Omental fat pad (tissue), 4 donors: ENCODE measurements around the gene ASPHD2. TPM values are rescaled to one million over a fixed set of nuclear protein-coding genes. Genes with fewer than 3 reads are reported as not detected.

Source experiments
- ATAC-seq: fragments of 150-250 bp; one replicate; pipeline ENCODE4 v1.9.1; 2016; ENCODE audit warnings: mild to moderate bottlenecking, moderate library complexity; ENCODE audit not compliant: low FRiP score
- DNase-seq: peaks from one replicate; pipeline ENCODE4 v3.0.0-alpha.2; 2019; ENCODE audit warnings: low spot score
- total RNA-seq, 4 donors: library from RNA; depleted of rRNA; stranded (reverse); fragments of >200 nt; gene quantifications; one replicate each; pipeline ENCODE4 v1.1.0, GENCODE V29; 2016
- TF ChIP-seq, protein P1 (sequence below), 3 donors: fragments of 450-650 bp; IDR thresholded peaks; one replicate each; pipeline ENCODE4 v1.5.1; 2016 to 2017; ENCODE audit warnings: antibody characterized with exemption in 3 of 3, mild to moderate bottlenecking in 3 of 3, moderate library complexity in 2 of 3

Gene ASPHD2
- total RNA-seq, 4 donors from 2014 or later: 0.32 to 2.0 (median 0.95) TPM

DNA sequence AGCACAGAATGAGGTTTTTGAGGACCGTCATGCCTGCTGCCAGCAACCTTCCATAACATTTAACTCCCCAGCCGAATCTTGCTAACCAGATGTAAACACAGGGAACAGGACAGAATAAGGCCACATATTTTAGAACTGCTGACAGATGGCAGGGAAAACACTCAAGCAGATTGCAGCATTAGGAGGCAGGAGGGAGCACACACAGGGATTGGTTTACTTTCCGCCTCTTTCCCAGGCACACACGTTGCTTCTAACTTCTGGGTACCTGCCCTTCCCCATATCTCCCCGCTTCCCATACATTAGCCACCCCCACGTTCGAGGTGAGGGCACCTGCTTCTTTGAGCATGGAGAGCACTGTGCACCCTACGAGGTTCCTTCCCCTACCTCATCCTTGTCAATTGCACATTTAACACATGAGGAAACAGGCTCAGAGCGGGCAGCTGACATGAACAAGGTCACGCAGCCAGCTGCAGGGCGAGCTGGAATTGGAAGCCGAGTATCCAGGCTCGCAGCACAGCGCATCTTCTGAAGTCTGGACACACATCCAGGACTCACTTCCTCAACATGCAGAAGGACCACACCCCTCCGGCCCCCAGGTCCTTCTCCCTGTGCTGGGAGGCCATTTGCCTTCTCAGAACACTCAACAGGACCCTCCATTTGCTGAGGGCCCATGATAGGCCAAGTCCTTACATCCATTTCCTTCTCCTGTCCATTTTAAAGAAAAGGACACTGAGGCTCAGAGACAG is 18.7 kb downstream of the ASPHD2 start:
- DNase-seq: no peak

DNA sequence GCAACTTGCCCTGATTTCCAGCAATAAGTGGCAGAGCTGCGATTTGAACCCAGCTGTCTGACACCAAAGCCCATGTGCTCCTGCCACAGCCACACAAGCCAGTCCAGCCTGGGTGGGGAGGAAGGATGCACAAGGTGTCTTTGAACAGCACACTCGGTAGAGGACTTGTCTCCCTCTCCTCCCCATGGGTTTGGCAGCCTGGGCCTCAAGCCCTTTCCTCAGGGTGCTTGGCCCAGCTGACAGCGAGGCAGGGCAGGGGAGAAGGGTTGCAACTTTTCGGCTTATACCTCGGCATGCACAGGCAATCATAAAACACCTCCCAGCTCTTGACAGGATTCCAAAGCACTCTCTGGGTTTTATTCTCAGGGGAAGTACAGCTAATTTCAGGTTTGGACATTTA is 19.3 kb downstream of the ASPHD2 start:
- TF ChIP-seq, protein P1, sequence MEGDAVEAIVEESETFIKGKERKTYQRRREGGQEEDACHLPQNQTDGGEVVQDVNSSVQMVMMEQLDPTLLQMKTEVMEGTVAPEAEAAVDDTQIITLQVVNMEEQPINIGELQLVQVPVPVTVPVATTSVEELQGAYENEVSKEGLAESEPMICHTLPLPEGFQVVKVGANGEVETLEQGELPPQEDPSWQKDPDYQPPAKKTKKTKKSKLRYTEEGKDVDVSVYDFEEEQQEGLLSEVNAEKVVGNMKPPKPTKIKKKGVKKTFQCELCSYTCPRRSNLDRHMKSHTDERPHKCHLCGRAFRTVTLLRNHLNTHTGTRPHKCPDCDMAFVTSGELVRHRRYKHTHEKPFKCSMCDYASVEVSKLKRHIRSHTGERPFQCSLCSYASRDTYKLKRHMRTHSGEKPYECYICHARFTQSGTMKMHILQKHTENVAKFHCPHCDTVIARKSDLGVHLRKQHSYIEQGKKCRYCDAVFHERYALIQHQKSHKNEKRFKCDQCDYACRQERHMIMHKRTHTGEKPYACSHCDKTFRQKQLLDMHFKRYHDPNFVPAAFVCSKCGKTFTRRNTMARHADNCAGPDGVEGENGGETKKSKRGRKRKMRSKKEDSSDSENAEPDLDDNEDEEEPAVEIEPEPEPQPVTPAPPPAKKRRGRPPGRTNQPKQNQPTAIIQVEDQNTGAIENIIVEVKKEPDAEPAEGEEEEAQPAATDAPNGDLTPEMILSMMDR (IDR thresholded peaks at IDR 0.05): no peak
- ATAC-seq (no peak), DNase-seq (no peak)

More for the DNA sequence above, 18.7 kb downstream of the ASPHD2 start:
- TF ChIP-seq, protein P1 (IDR thresholded peaks at IDR 0.05): no peak
- no peak for ATAC-seq

DNA sequence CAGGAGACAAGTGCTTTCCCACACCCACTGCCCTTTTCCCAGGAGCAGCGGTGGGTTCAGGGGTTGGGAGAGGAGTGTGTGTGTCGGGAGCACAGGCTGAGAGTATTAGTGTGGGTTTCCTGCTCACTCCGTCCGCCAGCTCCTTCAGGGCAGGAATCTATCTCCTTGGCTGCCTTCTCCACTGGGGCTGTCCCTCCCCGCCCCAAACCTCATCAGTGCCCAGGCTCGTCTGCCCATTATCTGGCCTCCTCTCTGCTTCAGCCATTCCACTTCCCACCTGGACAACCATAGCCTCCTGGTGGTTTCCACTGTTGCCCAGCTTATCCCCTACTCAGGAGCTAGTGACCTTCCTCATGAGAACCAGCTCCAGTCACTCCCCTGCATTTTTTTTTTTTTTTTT is 19.9 kb downstream of the ASPHD2 start:
- DNase-seq (no peak), ATAC-seq (no peak)
- TF ChIP-seq, protein P1 (IDR thresholded peaks at IDR 0.05): no peak

DNA sequence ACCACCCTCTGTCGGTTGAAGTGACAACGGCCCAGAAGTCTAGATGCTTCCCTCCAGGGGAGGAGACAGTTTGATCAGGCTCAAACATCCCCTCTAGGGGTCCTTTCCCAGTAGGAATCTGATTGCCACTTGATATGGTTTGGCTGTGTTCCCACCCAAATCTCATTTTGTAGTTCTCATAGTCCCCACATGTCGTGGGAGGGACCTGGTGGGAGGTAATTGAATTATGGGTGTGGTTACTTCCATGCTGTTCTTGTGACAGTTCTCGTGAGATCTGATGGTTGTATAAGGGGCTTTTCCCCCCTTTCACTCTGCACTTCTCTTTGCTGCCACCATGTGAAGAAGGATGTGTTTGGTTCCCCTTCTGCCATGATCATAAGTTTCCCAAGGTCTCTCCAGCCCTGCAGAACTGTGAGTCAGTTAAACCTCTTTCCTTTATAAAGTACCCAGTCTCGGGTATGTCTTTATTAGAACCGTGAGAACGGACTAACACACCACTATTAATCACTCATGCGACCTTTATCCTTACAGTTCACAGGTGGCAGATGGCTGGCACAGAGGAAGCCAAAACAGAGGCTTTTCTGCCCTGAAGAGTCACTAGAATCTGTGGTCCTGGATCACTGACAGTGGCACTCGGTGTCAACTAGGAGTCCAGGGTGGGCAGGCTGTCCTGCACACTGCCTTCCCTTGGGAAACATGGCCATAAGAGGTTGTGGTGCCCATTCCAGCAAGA is 21.6 kb downstream of the ASPHD2 start:
- no peak for ATAC-seq
- TF ChIP-seq, protein P1 (IDR thresholded peaks at IDR 0.05): no peak
- no peak for DNase-seq

DNA sequence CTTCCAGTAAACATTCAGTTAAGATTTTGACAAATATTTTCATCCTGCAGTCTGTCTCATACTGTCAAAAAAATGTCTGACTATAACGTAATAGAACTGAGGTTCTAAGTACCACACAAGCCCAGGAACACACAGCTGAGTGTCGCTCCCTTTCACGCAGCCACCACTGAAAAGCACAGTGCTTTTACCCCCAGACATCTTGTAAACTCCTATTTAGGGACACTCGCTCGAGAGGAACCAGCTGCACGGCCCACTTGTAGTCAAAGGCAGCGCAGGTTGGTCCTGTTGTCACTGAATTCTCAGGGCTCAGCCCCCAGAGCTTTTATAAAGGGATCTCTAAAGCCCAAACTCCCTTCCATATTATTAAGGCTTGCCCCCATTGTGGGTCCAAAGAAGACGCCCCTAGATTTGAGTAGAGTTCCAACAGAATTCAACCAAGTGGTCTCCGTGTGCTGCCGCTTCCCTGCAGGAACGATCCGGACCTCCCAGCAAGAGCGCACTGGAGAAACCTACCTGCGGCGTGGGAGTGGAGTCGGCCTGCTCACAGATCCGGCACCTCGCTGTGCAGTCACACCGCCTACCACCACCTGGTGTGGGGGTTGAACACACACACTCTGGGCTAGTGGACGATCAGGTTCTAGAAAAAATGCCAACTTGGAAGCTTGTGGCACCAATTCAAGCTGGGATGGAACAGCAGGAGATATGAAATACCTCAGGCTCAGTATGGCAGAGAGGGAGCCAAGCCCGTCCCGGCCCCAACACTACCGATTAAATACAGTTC is 23.4 kb downstream of the ASPHD2 start:
- DNase-seq (no peak), ATAC-seq (no peak)
- TF ChIP-seq, protein P1 (IDR thresholded peaks at IDR 0.05): no peak

DNA sequence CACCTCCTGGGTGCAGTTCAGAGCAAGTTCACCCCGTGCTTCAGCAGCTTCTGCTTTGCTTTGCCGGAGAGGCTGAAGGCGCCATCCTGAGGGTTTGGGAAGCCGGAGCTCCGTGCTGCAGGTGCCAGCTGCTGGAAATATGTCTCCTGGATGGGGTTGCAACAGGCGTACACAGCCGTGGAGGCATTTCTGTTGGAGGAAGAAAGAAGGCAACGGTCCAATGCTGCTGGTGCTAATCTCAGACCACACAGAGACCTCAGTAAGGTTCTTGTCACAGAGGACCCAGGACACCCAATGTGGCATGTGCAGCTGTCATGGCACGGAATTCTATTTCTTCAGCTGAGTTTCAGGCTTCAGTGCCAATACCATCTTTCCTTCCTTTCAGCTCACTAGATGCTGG is 24.2 kb downstream of the ASPHD2 start:
- ATAC-seq (no peak), DNase-seq (no peak)
- TF ChIP-seq, protein P1 (IDR thresholded peaks at IDR 0.05): no peak
